Measurements from ENCODE around the gene DSG1.

- TF ChIP-seq CTCF (IDR thresholded peaks at IDR 0.05) (no peak), POLR2A (IDR thresholded peaks at IDR 0.05) (no peak)
These were observed 23.7 kb upstream of the DSG1 start for GRCh38 chr18:31294199-31294747.

Data from thyroid gland (tissue), 4 donors.